ENCODE results near the gene RAPGEFL1.

GRCh38 chr17:40173091-40173777 is 4.0 kb upstream of the RAPGEFL1 start:
- TF ChIP-seq CTCF (IDR thresholded peaks at IDR 0.05; ENCODE audit: insufficient read depth, low read depth, low read length) = no peak
- no peak for TF ChIP-seq EZH2 (IDR thresholded peaks at IDR 0.05; ENCODE audit: insufficient read depth, low read length)

Measured in astrocyte (in vitro differentiated cells and primary cell).